Activated CD4-positive, alpha-beta T cell treated with anti-CD3 and anti-CD28 coated beads, Interleukin-2, amount 10 ng/mL, durations not matched to agents 7 days and 5 days (primary cell): ENCODE results near the gene TAF12. TPM values are rescaled to one million over a fixed set of nuclear protein-coding genes. Genes with fewer than 3 reads are reported as not detected.
A peak's percentile ranks its signal among the peaks of the same experiment; 100 is the strongest.
"Not testable (repeated sequence)": the region's sequence is repeated elsewhere in the genome, so short reads cannot be mapped to it uniquely, and the experiment has no call there.

Experiments used
- CTCF ChIA-PET: fragments of 350-600 bp; sonication (Branson Sonifier 250); formaldehyde crosslinking; loops from one replicate; lab custom pipeline; 2021; ENCODE audit warnings: antibody characterized with exemption; lab: Charles Lee
- POLR2A ChIA-PET: fragments of 350-600 bp; sonication (Branson Sonifier 250); formaldehyde crosslinking; loops from one replicate; lab custom pipeline; 2021; ENCODE audit warnings: antibody characterized with exemption; lab: Charles Lee
- DNase-seq: peaks from one replicate; pipeline ENCODE4 v3.0.0-alpha.2; 2020
- H3K27ac Mint-ChIP-seq: one replicate; pipeline ENCODE4 v1.8.0; 2021; ENCODE audit warnings: mild to moderate bottlenecking, moderate library complexity, mixed read lengths
- H3K27me3 Mint-ChIP-seq: one replicate; pipeline ENCODE4 v1.8.0; 2021; ENCODE audit warnings: mixed read lengths
- H3K36me3 Mint-ChIP-seq: one replicate; pipeline ENCODE4 v1.8.0; 2021; ENCODE audit warnings: low read depth, mixed read lengths
- H3K4me1 Mint-ChIP-seq: one replicate; pipeline ENCODE4 v1.8.0; 2021; ENCODE audit warnings: mixed read lengths
- H3K4me3 Mint-ChIP-seq: one replicate; pipeline ENCODE4 v1.8.0; 2021; ENCODE audit warnings: mild to moderate bottlenecking, moderate library complexity, mixed read lengths
- H3K9me3 Mint-ChIP-seq: one replicate; pipeline ENCODE4 v1.8.0; 2021; ENCODE audit warnings: mixed read lengths
- total RNA-seq, 2 experiments: library from RNA; stranded (reverse); gene quantifications; one replicate each; pipeline ENCODE4 v1.2.3, GENCODE V29; 2021

The TAF12 gene, protein sequence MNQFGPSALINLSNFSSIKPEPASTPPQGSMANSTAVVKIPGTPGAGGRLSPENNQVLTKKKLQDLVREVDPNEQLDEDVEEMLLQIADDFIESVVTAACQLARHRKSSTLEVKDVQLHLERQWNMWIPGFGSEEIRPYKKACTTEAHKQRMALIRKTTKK
- 10 to 100 TPM; 31.0 to 40.4 TPM for total RNA-seq

GRCh38 chr1:28642847-28643635, at the start of gene TAF12:
TSS of gene TAF12 (minus strand) at chr1:28643067. CDS start at chr1:28622081, 20,986 bp downstream.
- CTCF ChIA-PET: interaction anchor here (0.7 to 4.1 kb wide), 10 partner anchors 10 to 1422 kb away, joined by 3 to 24 read pairs (median 4); partner anchors contain the start of genes GMEB1, SRSF4 and YTHDF2
- DNase-seq: peak; percentile 93
- POLR2A ChIA-PET: interaction anchor here (0.6 to 1.0 kb wide), 6 partner anchors 25 to 271 kb away, joined by 3 to 13 read pairs (median 4); partner anchors contain the start of genes EPB41, GMEB1 and YTHDF2
- Mint-ChIP-seq H3K27ac (peak within 1 kb of the TSS; percentile 98), H3K4me1 (peaks cover 46% of the 10 kb centered on the region), H3K9me3 (no peaks in the 10 kb centered on the region), H3K4me3 (peak within 1 kb of the TSS; percentile 93), H3K27me3 (no peaks in the 10 kb centered on the region), H3K36me3 (peaks cover 8% of the 10 kb centered on the region)

DNA sequence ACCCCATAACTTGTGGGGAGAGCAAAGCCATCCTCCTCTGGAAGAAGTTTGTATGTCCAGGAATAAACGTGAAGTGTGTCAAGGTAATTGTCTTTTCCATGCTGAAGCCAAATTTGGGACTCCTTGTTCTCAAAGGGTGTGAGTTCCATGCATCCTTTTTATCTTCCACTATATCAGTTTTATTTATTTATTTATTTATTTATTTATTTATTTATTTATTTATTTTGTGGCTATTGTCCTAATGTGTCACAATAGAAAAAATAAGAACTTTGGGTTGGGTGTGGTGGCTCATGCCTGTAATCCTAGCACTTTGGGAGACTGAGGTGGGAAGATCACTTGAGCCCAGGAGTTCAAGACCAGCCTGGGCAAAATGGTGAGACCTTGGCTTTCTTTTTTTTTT, 48.8 kb upstream of the TAF12 start:
- peaks cover 21% of the 10 kb centered on the region for H3K36me3 Mint-ChIP-seq
- CTCF ChIA-PET: interaction anchor here (1.5 kb wide), 1 partner anchor 9 kb away, joined by 3 read pairs; no protein-coding TSS in a partner anchor
- H3K27ac Mint-ChIP-seq, H3K4me3 Mint-ChIP-seq, POLR2A ChIA-PET, DNase-seq, H3K9me3 Mint-ChIP-seq, H3K27me3 Mint-ChIP-seq, H3K4me1 Mint-ChIP-seq: not testable (repeated sequence)

- ChIA-PET POLR2A (no interaction called here), CTCF (interaction anchor here (0.9 to 2.2 kb wide), 4 partner anchors 10 to 203 kb away, joined by 3 to 7 read pairs (median 6); partner anchors contain the start of gene YTHDF2)
- Mint-ChIP-seq H3K27me3 (no peaks in the 10 kb centered on the region), H3K27ac (no peak overlapping the region), H3K4me1 (peaks cover 3% of the 10 kb centered on the region), H3K4me3 (no peak overlapping the region), H3K36me3 (peaks cover 22% of the 10 kb centered on the region), H3K9me3 (no peaks in the 10 kb centered on the region)
- no peak for DNase-seq
These were observed 42.1 kb upstream of the TAF12 start for GRCh38 chr1:28684937-28685336.

- ChIA-PET POLR2A (interaction anchor here (0.6 to 0.9 kb wide), 3 partner anchors 19 to 99 kb away, joined by 3 to 7 read pairs (median 3); partner anchors contain the start of gene RNU11), CTCF (interaction anchor here (0.6 to 2.2 kb wide), 7 partner anchors 8 to 150 kb away, joined by 3 to 7 read pairs (median 3); partner anchors contain the start of genes RNU11 and YTHDF2)
- H3K27ac Mint-ChIP-seq: no peak overlapping the region
- H3K4me1 Mint-ChIP-seq: peaks cover 3% of the 10 kb centered on the region
- H3K9me3 Mint-ChIP-seq: no peaks in the 10 kb centered on the region
- H3K27me3 Mint-ChIP-seq: no peaks in the 10 kb centered on the region
- H3K36me3 Mint-ChIP-seq: peaks cover 22% of the 10 kb centered on the region
- no peak for DNase-seq
- no peak overlapping the region for H3K4me3 Mint-ChIP-seq
These were observed 40.0 kb upstream of the TAF12 start for GRCh38 chr1:28682840-28683239.

DNA sequence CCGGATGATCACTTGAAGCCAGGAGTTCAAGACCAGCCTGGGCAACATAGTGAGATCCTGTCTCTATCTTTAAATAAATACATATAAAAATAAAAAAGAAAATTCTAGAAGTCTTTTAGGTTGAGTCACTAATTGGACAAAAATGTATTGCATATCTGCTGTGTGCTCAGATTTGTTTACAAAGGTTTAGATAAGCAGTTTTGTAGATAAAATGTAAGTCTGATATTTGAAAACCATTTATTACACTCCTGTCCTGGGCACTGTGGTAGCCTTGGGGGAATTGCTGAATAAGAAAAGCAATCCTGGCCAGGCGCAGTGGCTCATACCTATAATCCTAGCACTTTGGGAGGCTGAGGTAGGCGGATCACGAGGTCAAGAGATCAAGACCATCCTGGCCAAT, 37.3 kb upstream of the TAF12 start:
- CTCF ChIA-PET: interaction anchor here (0.7 to 1.5 kb wide), 2 partner anchors 12 to 56 kb away, joined by 3 to 4 read pairs; partner anchors contain the start of gene GMEB1
- POLR2A ChIA-PET: interaction anchor here (0.7 kb wide), 1 partner anchor 98 kb away, joined by 3 read pairs; no protein-coding TSS in a partner anchor
- no peak overlapping the region for H3K27ac Mint-ChIP-seq
- H3K9me3 Mint-ChIP-seq: no peaks in the 10 kb centered on the region
- peaks cover 12% of the 10 kb centered on the region for H3K36me3 Mint-ChIP-seq
- H3K4me1 Mint-ChIP-seq: peaks cover 3% of the 10 kb centered on the region
- H3K4me3 Mint-ChIP-seq: no peak overlapping the region
- no peaks in the 10 kb centered on the region for H3K27me3 Mint-ChIP-seq
- no peak for DNase-seq

DNA sequence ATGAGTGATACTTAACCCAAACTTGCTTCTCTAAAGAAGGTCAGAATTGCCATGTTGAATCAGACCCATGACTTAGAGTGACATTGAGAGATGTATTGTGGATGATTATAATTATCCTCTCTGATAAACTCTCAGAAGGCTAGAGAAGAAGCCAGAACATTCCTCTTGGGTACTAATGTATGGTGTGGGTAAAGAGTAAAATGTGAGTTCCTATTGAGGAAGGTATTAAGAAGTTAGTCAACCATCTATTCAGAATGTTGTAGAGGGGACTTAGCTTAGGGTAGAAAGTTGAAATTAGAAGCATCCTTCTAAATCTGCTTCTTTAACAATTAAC, 33.0 kb upstream of the TAF12 start:
- H3K27ac Mint-ChIP-seq: no peak overlapping the region
- no peaks in the 10 kb centered on the region for H3K27me3 Mint-ChIP-seq
- no peak for DNase-seq
- POLR2A ChIA-PET: no interaction called here
- peaks cover 3% of the 10 kb centered on the region for H3K36me3 Mint-ChIP-seq
- CTCF ChIA-PET: no interaction called here
- no peak overlapping the region for H3K4me3 Mint-ChIP-seq
- H3K9me3 Mint-ChIP-seq: no peaks in the 10 kb centered on the region
- H3K4me1 Mint-ChIP-seq: peaks cover 4% of the 10 kb centered on the region

- POLR2A ChIA-PET, DNase-seq, H3K9me3 Mint-ChIP-seq, H3K4me3 Mint-ChIP-seq, H3K27ac Mint-ChIP-seq, H3K27me3 Mint-ChIP-seq, H3K36me3 Mint-ChIP-seq: not testable (repeated sequence)
- CTCF ChIA-PET: interaction anchor here (0.8 to 2.0 kb wide), 2 partner anchors 11 to 64 kb away, joined by 3 to 7 read pairs; partner anchors contain the start of gene YTHDF2
- peaks cover 10% of the 10 kb centered on the region for H3K4me1 Mint-ChIP-seq
These were observed 30.1 kb upstream of the TAF12 start for GRCh38 chr1:28672971-28673370.

DNA sequence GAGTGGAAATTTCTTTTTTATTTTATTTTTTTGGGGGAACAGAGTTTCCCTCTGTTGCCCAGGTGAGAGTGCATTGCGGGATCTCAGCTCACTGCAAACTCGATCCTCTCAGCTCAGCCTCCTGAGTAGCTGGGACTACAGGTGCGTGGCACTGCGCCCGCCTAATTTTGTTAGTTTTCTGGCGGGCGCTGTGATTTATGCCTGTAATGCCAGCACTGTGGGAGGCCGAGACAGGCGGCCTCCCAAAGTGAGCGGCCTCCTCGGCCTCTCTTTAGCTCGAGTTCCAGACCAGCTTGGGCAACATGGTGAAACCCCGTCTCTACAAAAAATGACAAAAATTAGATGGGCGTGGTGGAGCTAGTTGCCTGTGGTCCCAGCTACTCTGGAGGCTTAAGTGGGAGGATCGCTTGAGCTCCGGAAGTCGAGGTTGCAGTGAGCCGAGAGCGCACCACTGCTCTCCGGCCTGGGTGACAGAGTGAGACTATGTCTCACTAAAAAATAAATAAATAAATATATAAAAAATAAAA, 28.4 kb upstream of the TAF12 start:
- Mint-ChIP-seq H3K4me1 (peaks cover 11% of the 10 kb centered on the region), H3K4me3 (no peak overlapping the region), H3K9me3 (no peaks in the 10 kb centered on the region), H3K36me3 (peaks cover 2% of the 10 kb centered on the region), H3K27me3 (no peaks in the 10 kb centered on the region), H3K27ac (no peak overlapping the region)
- no peak for DNase-seq
- ChIA-PET POLR2A (no interaction called here), CTCF (interaction anchor here (2.0 kb wide), 1 partner anchor 65 kb away, joined by 7 read pairs; the partner anchor contains the start of gene YTHDF2)

GRCh38 chr1:28668956-28669723, 26.3 kb upstream of the TAF12 start:
- POLR2A ChIA-PET: interaction anchor here (0.7 to 2.1 kb wide), 4 partner anchors 21 to 68 kb away, joined by 3 to 5 read pairs (median 5); partner anchors contain the start of genes RNU11, TAF12 and YTHDF2
- DNase-seq: peak; percentile 47

DNA sequence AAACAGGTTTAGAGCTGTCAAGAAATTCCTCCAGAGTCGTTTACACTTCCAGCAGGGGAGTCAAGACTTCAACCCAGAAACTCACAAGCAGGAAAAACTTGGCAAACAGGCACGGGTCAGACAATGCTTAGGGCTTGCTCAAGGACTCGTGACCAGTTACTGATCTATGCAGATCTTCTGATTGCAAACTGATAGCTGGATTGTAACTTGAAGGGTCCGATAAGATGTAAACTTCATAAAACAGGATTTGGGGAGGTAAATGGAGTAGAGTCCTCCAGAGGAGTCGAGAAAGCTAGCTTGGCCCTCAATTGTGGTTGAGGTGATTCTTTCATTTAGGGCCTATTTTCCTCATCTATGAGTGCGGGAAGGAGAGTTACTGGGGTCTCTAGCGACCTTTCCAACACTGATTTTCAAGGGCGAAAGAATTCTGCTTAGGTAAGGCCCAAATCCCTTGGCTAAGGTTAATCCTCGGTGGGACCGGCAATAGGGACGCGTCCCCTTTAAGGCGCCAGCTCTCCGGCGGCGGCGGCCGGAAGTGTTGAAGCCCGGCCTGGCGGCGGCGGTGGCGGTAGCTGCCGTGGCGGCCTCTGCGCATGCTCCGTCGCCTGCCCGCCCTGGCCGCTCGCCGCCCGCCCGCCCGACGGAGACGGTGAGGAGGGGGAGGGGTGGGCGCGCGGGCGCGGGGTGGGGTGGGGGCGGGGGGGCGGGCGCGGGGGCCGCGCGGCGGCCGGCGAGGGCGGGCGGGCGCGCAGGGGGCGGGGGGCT, 25.5 kb upstream of the TAF12 start, which contains the start of gene GMEB1:
GMEB1 (plus strand) TSS at position 594 of the 765 bp plus-strand sequence. CDS start 14,829 bp downstream, outside the sequence.
- Mint-ChIP-seq H3K4me1 (peaks cover 13% of the 10 kb centered on the region), H3K27me3 (no peaks in the 10 kb centered on the region), H3K9me3 (no peaks in the 10 kb centered on the region), H3K27ac (peak within 1 kb of the TSS; percentile 95), H3K36me3 (peaks cover 2% of the 10 kb centered on the region), H3K4me3 (peak within 1 kb of the TSS; percentile 87)
- POLR2A ChIA-PET: interaction anchor here (0.6 to 2.1 kb wide), 5 partner anchors 13 to 233 kb away, joined by 3 to 5 read pairs (median 5); partner anchors contain the start of genes RNU11, TAF12 and YTHDF2
- CTCF ChIA-PET: interaction anchor here (0.6 to 2.6 kb wide), 8 partner anchors 12 to 209 kb away, joined by 3 to 17 read pairs (median 4); partner anchors contain the start of genes RNU11, TAF12 and YTHDF2
- DNase-seq: peak; percentile 86

More at GRCh38 chr1:28668956-28669723, 26.3 kb upstream of the TAF12 start:
- Mint-ChIP-seq H3K4me1 (peaks cover 13% of the 10 kb centered on the region), H3K27me3 (no peaks in the 10 kb centered on the region), H3K4me3 (peak overlapping the region; percentile 86), H3K27ac (peak overlapping the region; percentile 95), H3K9me3 (no peaks in the 10 kb centered on the region), H3K36me3 (peaks cover 2% of the 10 kb centered on the region)
- CTCF ChIA-PET: interaction anchor here (1.0 to 2.6 kb wide), 6 partner anchors 12 to 67 kb away, joined by 3 to 17 read pairs (median 6); partner anchors contain the start of genes RNU11, TAF12 and YTHDF2

DNA sequence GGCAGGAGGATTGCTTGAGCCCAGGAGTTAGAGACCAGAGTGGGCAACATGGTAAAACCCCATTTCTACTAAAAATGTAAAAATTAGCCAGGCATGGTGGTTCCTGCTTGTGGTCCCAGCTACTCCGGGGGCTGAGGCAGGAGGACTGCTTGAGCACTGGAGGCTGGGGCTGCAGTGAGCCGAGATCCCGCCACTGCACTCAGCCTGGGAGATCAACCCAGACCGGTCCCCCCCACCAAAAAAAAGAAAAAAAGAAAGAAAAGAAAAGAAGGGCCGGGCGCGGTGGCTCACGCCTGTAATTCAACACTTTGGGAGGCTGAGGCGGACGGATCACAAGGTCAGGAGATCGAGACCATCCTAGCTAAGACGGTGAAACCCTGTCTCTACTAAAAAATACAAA, 23.9 kb upstream of the TAF12 start:
- Mint-ChIP-seq H3K36me3 (no peaks in the 10 kb centered on the region), H3K4me1 (peaks cover 12% of the 10 kb centered on the region), H3K4me3 (peak overlapping the region; percentile 19), H3K27me3 (no peaks in the 10 kb centered on the region), H3K9me3 (no peaks in the 10 kb centered on the region), H3K27ac (peak overlapping the region; percentile 74)
- DNase-seq: no peak
- CTCF ChIA-PET: interaction anchor here (0.6 to 1.2 kb wide), 2 partner anchors 30 to 264 kb away, joined by 3 read pairs; no protein-coding TSS in a partner anchor
- POLR2A ChIA-PET: no interaction called here
